ENCODE measurements around the gene DISP2.

DISP2 gene

GRCh38 chr15:40353697-40354096 lies 4.3 kb upstream of the DISP2 start:
- H3K27me3 ChIP-seq (replicated peaks; ENCODE audit: control insufficient read depth, insufficient read depth, low read length), result peaks cover 2% of the 10 kb centered on the region; the same call in 1 of the 2 replicates
- no peak for TF ChIP-seq CTCF (IDR thresholded peaks at IDR 0.05; ENCODE audit: insufficient read depth, low read length, poor library complexity, severe bottlenecking)
- H3K4me3 ChIP-seq (replicated peaks; ENCODE audit: low read depth, low read length), result no peak overlapping the region
- DNase-seq (ENCODE audit: extremely low read depth, insufficient read length), result no peak
- no peaks in the 10 kb centered on the region for H3K36me3 ChIP-seq (ENCODE audit: control insufficient read depth, insufficient read depth, low read length)

- DNase-seq (ENCODE audit: extremely low read depth, insufficient read length), result no peak
- peak; percentile 46 for TF ChIP-seq CTCF (IDR thresholded peaks at IDR 0.05; ENCODE audit: insufficient read depth, low read length, poor library complexity, severe bottlenecking)
- H3K4me3 ChIP-seq (replicated peaks; ENCODE audit: low read depth, low read length), result no peak overlapping the region
- no peaks in the 10 kb centered on the region for H3K36me3 ChIP-seq (ENCODE audit: control insufficient read depth, insufficient read depth, low read length)
- H3K27me3 ChIP-seq (replicated peaks; ENCODE audit: control insufficient read depth, insufficient read depth, low read length), result peaks cover 2% of the 10 kb centered on the region; the same call in 1 of the 2 replicates
These were observed 3.4 kb upstream of the DISP2 start for GRCh38 chr15:40354408-40355171.

GRCh38 chr15:40355976-40356585 lies 1.9 kb upstream of the DISP2 start:
- no peak for TF ChIP-seq CTCF (IDR thresholded peaks at IDR 0.05; ENCODE audit: insufficient read depth, low read length, poor library complexity, severe bottlenecking)
- Histone ChIP-seq H3K4me3 (replicated peaks; ENCODE audit: low read depth, low read length) (no peak overlapping the region), H3K27me3 (replicated peaks; ENCODE audit: control insufficient read depth, insufficient read depth, low read length) (peaks cover under 1% of the 10 kb centered on the region; the same call in 1 of the 2 replicates), H3K36me3 (ENCODE audit: control insufficient read depth, insufficient read depth, low read length) (no peaks in the 10 kb centered on the region)
- DNase-seq (ENCODE audit: extremely low read depth, insufficient read length), result no peak

GRCh38 chr15:40357246-40357645 lies 773 bp upstream of the DISP2 start:
- Histone ChIP-seq H3K27me3 (replicated peaks; ENCODE audit: control insufficient read depth, insufficient read depth, low read length) (no peaks in the 10 kb centered on the region; the same call in 1 of the 2 replicates), H3K4me3 (replicated peaks; ENCODE audit: low read depth, low read length) (no peak overlapping the region), H3K36me3 (ENCODE audit: control insufficient read depth, insufficient read depth, low read length) (no peaks in the 10 kb centered on the region)
- no peak for DNase-seq (ENCODE audit: extremely low read depth, insufficient read length)
- no peak for TF ChIP-seq CTCF (IDR thresholded peaks at IDR 0.05; ENCODE audit: insufficient read depth, low read length, poor library complexity, severe bottlenecking)

- TF ChIP-seq CTCF (IDR thresholded peaks at IDR 0.05; ENCODE audit: insufficient read depth, low read length, poor library complexity, severe bottlenecking), result peak; percentile 44
- Histone ChIP-seq H3K4me3 (replicated peaks; ENCODE audit: low read depth, low read length) (peak overlapping the region; percentile 68), H3K36me3 (ENCODE audit: control insufficient read depth, insufficient read depth, low read length) (no peaks in the 10 kb centered on the region), H3K27me3 (replicated peaks; ENCODE audit: control insufficient read depth, insufficient read depth, low read length) (no peaks in the 10 kb centered on the region; the same call in 1 of the 2 replicates)
- DNase-seq (ENCODE audit: extremely low read depth, insufficient read length), result no peak
These were observed 693 bp downstream of the DISP2 start for GRCh38 chr15:40358471-40359353.

Measured in GM06990 (cell line).